HG03095 (cell line): ENCODE results near the gene UBE2D2.
A peak's percentile ranks its signal among the peaks of the same experiment; 100 is the strongest.

Experiments used
- ATAC-seq: cut with Tn5 transposase; IDR thresholded peaks from one replicate; pipeline ENCODE4 v1.9.1; 2021; ENCODE audit warnings: moderate library complexity; ENCODE audit not compliant: unreplicated experiment

UBE2D2 gene

DNA sequence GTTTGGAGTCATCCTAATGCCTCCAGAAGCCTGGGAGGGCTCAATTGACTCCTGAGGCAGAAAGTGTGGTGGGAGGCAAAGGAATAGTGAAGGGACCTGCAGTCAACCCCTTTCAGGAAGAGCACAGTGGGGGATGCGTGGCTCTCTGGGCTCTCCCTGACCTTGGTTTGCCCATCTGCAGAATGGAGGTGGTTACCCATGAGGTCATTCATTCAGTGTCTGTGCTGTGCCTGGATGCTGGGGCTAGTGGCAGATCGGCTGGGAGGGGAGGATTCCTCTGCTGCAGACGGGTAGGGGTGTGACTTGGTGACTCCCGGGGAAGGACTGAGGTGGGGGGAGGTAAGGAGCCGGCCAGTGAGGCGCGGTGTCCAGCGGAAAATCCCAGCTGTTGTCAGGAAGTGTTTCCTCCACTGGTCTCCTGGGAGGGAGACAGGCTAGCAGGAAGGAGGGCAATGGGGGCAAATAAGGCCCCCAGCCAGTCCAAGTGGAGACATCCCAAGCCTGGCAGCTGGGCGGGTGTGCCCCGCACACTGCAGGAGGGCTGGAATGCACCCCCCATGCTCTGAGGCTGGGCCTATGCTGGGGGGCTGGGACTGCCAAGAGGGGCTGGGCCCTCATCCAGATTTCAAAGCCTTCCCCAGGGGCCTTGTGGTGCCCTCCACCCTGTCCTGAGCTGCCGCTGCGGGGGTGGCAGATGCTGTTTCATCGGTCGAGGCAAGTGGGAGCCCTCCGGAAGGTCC is 98.0 kb downstream of the UBE2D2 start:
- no peak for ATAC-seq

DNA sequence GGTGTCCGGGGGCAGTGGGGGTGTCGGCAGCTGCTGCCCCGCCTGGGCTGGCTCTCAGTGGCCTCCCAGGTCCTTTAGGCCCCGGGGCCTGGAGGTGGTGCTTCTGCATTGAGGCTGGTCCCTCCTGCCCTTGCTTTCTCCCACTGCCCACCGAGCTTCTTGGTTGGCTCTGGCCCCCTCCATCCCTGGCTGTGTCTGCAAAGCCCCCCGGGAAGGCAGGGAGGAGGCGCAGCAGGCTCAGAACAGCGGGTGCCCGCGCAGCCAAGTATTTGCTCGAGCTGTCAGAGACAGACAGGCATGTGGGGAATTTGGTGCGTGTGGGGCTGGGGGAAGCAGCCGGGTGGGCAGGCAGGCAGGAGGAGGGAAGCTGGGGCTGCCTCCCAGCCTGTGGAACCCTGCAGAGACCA is 98.6 kb downstream of the UBE2D2 start:
- ATAC-seq: no peak

DNA sequence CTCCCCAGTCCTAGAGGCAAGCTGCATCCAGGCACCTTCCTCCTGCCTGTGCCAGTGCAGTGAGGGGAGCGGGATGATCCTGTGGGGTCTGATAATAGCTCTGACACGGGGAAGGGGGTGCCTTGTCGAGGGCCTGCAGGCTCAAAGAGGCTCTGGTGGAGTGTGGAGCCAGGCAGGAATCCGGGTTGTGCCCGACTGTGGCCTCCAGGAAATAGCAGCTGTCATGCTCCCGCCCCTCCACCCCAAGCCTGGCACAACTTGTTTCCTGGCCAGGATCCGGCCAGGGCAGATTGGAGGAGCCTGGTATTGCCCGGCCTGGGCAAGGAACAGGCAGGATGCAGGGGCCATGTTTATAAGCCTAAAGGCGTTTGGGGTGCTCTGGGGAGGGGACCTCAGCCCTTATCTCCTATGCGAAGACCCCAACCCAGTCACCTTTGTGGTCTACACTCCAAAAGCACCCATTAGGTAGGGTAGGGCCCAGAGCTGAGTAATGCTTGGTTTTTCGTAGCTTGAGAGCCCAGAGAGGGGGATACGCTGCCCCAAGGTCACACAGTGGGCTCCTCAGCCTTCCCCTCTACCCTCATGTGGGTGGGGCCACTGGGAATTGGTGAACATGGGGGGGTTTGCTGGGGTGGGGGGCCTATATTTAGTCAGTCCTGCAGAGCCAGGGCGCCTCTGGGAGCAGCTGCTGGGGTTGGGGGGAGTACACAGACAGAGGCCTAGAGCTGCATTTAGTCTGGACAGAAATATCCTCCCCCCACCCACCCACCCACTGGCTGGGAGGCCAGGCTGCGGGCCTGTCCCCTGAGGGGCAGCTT is 99.2 kb downstream of the UBE2D2 start:
- no peak for ATAC-seq

DNA sequence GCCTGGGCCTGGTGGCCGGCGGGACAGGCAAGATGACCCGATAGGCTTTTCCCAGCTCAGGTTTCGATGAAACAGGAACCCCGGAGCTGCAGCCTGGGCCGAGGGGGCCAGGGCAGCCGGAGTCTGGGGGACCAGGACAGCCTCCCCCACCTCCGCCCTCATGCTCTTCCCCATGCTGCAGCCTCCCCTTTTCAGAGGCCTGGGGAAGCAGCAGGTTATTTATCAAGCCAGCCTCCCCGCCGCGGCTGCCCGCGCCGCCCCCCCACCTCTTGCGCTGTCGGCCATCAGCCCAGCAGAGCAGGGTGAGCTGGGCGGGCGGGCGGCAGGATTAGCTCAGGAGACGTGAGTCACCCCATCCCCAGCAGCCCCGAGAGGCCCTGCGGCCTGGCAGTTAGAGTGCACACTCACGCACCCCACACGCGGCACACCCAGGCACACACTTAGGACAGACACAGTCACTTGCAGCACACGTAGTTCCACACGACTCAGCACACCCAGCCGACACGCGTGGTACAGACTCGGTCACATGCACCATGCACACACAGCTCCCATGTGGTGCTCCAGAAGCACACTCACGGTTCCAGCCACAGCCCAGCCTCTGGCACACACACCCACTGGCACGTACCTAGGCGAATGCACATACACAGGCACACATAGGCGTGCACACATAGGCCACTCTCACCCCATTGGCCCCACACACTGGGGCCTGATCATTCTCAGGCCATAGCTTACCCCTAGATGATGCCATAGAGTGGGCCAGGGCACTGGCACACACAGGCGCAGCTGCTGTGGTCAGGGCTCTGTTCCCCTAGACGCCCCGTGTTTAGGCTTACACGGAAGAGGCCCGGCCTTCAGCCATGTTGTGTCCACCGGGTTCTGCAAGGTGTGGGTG is 100.0 kb downstream of the UBE2D2 start:
- ATAC-seq: no peak

DNA sequence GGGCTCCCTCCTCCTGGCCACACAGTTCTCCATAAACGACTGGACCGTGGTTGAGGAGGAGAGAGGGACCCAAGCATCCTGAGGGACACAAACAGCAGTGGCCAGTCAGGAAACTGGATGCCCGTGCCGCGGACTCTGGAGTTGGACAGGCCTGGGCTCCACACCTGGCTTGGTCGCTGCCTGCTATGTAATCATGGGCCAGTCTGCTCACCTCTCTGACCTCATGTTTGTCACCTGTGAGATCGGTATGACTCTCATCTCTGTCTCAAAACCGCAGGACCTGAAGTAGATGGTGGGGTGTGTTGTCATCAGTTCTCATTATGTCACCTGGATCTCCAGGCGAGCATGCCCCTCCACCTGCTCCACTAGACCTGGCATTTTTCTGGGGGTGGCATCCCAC is 101.5 kb downstream of the UBE2D2 start:
- ATAC-seq: no peak

DNA sequence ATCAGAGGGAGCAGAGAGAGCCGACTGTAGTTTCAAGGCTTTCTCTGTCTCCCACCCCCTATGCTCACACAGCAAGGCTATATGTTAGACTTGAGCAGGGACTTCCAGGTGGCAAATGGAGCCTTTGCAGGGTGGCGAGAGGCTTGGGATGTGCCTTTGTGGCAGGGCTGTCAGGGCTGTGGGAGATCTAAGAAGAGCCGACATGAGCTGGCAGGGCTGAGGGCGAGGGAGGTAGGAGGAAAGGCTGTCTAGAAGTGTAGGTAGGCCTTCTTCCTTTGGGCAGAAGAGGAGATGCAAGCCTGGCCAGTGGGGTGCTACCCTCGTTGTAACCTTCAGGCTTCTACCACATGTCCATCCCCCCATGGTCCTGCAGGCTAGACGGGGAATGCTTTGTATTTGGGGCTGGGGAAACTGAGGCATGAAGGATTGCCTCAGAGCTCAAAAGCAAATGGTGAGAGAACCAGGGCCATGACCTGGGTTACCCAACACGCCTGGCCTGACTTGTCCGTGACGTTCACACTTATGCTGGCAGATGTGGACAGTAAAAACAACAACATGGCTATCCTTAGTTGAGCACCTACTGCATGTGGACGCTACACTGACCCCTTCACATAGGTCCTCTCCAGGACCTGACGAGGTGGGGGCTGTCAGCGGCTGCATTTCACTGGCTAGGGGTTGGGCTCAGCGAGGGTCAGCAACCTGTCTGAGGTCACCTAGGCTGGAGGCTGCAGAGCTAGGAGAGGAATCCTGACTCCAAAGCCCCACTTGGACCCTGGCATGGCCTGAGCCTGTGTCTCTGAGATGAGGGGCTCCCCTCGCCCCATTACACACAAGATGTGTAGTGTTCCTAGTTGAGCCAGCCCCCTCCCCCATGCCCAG is 102.3 kb downstream of the UBE2D2 start:
- no peak for ATAC-seq

DNA sequence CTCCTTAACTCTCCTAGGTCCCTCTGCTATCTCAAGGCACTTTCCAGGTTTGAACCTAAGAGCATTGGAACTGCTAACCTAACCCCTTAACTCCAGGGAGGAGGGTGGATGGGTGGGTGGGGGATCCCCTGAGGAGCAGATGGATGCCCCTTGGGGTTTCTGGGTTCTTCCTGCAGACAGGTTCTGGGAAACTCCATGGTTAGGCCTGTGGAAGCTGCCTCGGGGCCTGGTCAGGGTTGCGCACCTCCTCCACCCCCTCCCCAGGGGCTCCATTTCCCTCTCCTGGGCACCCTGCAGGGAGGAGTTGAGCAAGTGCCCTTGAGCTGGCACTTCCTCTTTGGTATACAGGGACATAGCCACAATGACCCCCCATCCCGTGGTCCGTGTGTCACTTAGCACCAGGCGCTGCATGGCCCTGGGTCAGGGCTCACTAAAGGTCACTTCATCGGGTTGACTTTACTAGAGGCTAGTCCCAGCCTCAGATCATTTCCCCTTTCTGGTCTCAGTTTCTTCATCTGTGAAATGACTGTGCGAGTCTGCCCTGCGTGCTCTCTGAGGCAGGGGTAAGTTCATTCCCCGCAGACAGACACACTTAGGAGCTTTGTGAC is 103.1 kb downstream of the UBE2D2 start:
- peak; percentile 45 for ATAC-seq

DNA sequence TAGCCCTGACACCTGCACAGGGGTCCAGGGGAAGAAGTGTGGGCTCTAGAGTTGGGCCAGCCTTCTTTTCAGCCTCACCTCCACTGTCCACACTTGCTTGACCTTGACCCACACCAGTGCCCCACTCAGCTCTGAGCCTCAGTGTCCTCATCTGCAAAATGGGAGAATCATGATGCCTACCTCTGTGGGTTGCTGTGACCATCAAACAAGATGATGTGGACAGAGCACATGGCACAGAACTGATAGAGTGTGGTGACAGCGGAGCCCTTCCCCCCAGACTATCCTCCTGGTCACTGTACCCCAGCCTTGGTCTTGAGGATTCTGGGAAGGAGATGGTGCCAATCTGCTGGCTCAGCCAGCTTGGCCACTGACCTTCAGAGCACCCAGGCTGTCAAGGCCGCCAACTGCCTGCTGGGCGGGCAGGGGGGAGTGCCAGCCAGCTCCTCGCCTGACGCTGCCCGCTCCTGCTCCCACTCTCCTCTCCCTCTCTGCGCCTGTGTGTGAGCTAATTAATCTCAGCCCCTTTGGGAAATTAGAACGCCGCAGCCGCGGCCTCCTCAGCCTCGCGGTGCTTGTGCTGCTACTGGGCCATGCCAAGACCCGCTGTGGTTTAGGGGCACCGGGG is 103.7 kb downstream of the UBE2D2 start:
- ATAC-seq: no peak

DNA sequence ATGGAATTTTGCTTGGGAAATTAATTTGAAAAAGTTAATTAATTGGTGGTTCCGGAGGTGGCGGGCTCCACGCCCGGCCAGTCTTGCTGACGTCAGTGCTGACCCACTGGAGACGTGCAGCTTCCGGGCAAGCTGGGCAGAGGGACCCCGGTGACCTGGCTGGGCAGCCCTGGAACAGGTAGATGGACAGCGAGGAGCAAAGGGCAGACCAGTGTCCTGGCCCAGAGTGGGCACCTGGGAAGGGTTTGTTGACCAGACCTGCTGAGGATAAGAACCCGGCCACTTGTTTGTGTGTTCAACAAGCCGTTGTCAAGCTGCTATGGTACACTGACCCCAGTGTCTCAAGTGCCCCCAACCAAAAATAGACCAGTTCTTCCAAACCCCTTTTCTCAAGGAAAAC is 104.5 kb downstream of the UBE2D2 start:
- no peak for ATAC-seq

DNA sequence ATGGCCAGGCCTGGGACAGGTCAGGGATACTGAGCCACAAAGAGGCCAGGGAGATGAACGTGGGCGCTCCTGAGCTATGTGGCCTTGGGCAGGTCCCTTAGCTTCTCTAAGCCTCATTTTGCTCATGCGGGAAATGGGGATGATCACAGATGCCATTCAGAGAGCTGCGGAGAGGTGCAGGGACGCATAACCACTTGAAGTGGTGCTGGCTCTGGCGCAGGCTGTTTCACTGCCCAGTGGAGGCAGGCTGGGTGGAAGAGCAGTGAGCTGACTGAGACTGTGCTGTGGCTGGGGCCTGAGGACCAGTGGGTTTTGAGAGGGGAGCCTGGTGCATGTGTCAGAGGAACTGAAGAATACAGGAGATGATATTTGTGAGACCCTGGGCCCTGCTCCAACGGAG is 105.4 kb downstream of the UBE2D2 start:
- no peak for ATAC-seq

DNA sequence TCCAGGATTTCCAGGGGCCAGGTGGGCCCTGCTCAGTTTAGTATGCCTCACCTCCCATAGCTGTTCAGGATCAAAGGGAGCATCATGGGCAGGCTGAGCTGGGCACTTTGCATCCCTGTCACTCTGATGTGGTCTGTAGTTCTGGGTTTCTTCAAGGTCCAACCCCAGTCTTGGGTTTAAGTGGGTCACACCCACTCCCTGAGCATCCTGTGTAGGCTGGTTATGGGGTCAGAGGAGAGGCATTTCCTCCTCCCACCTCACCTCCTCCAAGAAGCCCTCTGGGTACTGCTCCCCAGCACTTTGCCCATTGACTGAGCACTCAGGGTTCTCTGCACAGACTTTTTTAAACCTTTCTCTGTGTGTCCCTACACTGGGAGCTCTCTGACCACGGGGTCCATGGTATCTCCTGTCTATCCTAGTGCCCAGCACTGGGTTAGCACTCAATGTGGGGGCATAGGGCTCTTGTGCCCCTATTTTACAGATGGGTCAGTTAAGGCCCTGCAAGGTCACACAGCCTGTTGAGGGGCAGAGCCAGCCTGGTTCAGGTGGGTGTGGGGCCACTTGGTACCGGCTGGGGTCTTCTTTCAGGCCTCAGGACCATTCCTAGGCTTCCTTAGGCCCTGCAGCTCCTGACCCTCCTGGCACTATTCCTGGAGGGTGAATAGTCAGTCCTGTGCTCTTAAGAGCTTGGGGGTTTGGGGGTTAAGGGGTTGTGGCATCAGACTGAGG is 106.0 kb downstream of the UBE2D2 start:
- ATAC-seq: no peak

DNA sequence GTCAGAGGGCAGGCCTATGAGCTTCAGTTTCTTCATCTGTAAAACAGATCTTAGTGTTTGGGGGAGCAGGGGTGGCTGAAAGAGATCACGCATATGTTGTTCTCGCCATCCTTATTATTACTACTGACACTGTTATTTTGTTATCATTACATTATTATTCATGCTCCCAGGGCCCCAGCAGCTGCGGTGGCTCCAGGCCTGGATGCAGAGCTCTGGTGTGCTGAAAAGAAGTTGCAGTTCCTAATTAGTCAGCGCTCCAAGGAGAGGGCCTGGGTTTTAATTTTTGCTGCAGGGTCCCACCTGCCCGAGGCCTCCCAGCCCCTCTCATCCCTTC is 106.6 kb downstream of the UBE2D2 start:
- ATAC-seq: no peak

DNA sequence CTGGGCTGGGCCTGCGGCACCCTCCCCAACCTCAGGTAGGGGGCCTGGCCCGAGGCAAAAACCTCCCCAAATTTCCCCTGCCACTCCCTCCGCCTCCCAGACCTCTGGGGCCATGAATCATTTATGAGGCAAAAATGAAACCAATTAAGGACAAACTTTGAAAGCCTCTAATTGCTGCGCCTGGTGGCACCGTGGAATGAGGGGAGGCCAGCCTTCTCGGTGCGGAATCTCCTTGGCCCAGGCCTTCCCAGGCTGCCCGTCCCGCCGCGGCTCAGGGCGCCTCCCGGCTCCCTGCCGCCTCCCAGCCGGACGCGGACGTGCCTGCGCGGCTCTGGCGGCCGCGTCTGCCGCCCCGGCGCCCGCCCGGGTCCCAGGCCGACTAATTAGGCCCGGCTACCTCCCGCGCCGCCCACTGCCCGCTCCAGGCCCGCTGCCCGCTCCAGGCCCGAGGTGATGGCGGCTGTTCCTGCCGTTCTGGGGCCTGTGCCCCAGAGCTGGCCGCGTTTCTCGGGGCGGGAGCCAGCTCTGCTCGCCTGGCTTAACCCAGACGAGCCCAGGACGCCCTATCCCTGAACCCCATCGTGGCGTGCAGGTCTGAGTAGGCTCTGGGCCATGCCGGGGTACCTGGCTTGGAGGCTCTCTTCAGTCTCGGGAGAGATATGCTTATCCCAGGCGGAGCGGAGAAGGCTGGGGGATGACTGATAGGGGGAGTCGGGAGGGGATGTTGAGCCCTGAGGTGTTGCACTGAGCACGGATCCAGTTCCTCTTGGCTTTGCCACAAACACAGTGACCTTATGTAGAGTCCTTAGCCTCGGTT is 107.1 kb downstream of the UBE2D2 start:
- ATAC-seq: no peak

DNA sequence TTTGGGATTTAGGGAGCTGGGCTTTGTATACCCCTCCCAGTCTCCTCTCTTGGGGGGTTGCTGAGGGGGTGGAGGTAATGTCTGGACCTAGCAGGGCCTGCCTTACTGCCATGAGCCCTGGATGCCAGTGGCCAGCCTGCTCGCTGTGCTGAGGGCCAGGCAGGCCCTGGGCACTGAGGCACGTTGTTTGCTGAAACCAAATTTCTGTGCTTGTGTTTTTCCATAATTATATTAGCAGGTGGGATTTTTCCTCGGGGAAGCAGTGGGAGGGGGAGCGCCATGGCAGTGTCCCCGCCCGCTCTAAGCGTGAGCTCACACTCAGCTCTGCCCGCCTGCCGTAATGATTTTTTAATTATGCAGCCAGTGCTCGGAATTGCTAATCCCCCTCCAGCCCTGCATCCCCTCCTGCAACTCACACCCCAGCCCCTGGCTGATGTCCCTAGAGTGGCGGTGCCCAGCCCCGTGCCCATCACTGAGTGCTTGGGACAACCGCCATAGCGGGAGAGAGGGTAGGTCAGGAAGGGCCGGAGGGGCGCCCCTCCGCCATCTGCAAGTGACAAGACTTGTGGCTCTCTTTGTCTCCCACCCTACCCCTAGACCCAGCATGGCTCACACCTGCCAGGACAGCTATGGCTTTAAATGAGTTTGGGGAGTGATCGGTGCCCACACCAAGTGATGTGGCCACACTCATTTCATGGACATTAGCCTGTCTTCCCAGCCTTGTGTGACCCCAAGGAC is 108.0 kb downstream of the UBE2D2 start:
- no peak for ATAC-seq

DNA sequence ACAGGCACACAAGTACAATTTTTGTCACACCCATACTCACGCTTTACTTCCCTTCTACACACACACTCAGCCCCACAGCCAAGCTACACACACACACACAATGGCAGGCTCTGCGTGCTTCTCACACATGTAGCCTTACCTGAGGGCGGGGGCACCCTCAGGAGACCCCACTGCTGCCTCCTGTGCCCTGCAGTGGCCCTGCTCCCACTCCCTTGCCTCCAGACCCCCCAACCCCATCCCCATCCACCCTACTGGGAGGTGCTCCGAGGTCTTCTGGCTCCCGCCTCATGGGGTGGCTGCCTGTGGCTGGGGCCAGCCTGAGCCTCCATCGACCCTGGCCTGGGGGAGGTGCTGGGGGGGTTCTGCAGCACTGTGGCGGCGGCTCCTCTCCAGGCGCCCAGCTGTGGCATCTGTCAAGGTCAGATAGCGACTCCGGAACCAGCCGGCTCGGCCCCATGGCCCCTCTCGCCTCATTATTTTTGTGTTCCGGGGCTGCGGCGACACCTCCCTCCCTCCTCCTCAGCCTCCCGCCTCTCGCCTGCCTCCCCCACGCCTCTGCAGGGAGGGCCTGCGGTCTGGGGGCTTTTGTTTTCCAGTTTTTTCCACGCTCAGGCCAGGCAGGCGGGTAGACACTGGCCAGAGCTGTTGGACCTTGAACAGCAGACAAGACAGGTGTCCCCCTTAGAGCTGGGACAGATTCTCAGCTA is 108.7 kb downstream of the UBE2D2 start:
- no peak for ATAC-seq

DNA sequence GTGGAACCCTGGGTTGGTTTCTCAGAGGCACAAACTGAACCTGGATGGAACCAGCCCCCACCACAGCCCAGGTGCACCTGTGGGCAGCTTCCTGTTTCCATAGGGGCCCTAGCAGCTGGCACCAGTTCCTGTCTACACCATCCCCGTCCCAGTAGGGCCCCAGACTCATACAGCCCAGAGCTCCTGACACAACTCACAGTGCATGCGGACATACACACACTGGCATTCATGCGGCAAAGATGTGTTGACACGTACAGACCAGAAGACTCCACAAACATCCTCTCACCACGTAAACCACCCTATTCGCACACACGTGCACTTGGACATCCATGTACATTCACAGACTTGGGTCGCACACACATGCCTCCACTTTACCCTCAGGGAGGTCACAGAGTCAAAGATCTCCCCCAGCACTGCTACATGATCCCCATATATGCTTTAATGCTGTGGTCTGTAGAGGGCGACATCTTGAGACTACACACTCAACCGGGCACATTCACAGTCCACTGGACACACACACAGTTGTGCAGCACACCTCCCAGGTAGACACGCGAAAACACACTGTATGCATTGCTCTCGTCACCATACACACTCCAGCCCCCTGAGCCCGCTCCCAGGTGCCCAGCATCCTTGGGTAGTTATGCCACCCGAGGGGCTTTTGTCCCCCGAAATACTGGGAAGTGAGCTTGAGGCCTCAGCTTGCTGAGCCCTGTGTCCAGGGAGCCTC is 109.4 kb downstream of the UBE2D2 start:
- ATAC-seq: no peak
